Amniotic epithelial cell (primary cell): Measurements from ENCODE around the gene MYRFL.

Experiments
- DNase-seq: peaks from one replicate; pipeline ENCODE4 v3.0.0-alpha.2; 2010; ENCODE audit warnings: low read depth

Gene MYRFL

DNA sequence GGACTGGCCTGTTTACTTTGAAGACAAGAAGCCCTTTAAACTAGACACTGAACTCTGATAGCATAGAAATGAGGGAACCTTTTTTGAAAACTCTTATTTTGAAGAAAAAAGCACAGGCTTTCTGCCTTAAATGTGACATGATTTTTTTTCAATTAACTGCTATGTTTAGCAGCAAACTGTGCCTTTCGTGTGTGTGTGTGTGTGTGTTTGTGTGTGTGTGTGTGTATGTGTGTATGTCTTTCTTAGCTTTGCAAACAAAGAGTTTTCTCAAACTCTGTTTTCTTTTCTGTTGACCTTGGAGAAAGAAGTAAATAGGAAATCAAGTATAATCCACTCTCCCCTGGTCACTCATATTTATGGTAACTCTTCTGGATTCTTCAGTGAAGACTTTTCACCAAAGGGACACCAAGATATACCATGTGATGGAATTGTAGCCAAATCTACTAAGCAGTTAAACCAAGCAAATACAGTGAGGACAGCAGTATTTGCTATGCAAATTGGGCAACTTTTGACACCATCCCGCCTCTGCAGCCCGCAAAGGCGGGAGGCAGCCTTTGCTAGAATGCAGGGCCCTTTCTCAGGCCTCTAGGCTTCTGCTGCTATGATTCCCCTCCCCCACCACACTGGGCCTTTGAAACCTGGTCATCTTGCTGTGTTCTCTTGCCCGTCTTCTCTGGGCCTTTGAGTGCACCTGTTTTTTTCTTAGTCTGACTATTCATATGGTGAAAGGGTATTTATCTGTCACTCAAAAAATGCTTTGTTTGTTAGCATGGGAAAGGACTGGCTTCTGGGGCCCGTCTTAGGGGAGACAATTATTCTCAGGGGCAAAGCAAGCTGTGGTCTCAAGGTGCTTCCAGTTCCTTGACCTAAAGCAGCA is 107.9 kb downstream of the MYRFL start:
- no peak for DNase-seq

DNA sequence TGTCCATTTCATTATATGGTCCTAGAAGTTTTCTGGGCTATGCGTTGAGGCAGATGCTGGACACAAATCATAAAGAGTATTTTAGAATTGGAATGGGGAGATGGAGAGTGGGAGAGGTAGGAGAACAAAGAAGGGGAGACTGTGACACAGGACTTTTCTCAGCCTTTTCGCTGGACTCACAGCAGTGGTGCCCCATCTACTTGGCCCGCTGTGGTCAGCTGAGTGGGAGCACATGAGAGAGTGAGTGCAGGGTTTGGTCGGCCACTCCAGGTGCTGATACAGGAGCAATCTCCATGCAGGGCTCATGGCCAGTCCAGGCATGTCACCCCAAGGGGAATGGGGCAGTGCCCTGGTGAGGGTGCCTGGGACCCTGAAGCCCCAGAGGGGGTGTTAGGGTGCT is 109.0 kb downstream of the MYRFL start:
- no peak for DNase-seq

DNA sequence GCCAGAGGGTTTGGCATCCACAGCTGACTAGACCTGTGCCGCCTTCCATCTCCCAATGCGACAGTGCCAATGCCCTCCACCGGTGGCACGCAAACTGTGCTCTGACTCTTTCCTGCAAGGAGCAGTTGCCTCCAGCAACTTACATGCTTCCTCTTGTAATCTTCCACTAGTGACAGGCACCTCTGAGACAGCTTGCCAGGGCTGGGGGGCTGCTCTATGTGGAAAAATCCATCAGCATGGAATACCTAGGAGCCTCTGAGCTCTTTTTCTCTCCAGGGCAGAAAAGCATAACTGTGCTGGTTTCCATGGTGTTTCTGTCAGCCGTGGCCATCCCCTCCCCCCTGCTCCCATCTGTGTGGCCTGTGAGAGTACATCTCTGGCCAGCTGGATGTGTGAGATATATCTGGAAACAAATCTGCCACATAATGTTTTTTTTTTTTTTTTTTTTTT is 110.6 kb downstream of the MYRFL start:
- DNase-seq: no peak

DNA sequence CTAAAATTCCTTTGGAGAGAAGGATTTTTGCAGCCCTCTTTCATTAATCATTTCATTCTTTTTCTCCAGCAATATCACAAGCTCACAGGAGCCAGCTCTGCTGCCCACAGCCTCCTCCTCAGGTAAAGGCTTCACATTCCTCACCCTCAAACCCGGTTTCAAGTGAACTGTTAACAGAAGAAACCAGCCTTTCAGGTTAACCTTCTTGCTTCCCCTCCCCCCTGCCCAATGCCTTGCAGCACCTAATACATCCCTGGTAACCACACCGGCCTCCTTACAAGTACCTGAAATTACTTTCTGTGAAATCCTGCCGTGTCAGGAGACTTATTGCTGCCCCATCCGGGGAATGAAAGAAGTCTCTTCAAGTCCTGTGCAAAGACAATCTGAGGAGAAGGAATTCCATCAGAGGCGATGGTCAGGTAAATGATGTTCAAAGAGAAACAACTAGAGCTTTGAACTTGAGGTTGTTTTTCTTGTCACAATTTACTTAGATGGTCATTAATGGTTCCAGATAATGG is 111.2 kb downstream of the MYRFL start:
- no peak for DNase-seq

DNA sequence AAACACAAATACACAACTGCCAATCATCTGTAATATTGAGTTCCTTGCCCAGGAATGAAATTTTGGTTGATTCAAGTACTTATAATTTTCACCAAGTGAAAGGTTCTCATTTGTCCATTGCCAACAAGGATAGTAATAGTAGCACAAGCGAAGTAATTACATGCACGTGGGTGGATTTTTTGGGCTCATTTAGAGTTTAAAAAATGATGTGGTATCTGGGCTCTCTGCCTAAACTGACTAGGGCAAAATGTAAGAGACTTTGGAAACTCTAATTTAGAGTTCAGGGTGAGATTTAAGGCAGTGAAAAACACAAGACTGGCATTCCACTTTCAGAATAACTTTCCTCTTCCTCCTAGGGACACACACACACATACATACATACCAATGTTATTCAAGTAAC is 111.7 kb downstream of the MYRFL start:
- DNase-seq: no peak

DNA sequence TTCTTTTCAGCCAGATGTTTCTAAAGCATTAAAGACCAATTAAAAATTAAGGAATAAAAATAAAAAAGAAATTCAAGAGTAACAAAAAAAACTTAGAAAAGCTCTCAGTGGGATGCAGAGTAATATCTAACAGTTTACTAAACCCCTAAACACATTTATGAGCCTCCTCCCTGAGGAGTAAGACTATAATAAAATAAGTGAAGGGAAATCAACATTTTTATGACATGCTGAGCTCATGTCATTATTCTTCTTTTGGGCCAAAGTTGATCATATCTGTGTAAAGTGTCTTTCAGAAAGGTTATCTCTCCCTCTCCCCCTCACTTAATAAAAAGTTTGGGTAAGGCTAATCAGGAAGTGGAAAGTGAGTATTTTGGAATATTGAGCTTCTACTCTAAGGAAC is 122.1 kb downstream of the MYRFL start:
- DNase-seq: no peak

DNA sequence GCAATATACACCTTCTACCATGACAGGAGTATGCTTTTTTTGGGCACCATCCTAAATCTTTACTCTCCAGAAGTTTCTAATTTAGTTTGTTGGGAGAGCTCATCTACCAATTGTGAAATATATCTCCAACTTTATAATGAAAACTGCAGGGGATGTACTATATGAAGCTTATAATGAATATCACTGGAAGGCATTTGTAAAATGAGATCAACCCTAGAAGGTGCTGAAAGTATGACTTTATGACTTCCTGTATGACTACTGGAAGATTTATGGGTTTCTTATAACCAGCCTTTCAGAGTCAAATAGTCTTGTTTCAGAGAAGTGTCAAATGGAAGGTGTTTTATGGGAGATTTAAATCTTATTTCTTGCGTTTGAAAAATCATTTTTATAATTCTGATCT is 122.9 kb downstream of the MYRFL start:
- DNase-seq: no peak

DNA sequence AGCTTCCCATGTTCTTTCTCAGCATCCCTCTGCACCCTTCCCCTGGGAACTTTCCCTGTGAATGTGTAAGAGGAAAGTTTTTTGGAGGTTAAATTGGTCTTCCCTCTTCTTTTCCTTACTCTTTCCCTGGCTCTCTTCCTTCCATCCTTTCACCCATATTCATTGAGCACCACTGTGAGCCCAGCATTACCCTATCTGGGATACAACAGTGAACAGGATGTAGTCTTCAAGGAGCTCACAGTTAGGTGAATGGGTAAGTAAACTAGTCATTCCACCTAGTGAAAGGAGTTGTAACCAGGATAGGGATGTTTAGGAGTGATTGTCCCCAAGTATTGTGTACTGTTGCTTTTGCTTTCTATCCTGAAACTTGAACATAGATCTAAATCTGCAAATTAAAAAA is 123.8 kb downstream of the MYRFL start:
- no peak for DNase-seq

DNA sequence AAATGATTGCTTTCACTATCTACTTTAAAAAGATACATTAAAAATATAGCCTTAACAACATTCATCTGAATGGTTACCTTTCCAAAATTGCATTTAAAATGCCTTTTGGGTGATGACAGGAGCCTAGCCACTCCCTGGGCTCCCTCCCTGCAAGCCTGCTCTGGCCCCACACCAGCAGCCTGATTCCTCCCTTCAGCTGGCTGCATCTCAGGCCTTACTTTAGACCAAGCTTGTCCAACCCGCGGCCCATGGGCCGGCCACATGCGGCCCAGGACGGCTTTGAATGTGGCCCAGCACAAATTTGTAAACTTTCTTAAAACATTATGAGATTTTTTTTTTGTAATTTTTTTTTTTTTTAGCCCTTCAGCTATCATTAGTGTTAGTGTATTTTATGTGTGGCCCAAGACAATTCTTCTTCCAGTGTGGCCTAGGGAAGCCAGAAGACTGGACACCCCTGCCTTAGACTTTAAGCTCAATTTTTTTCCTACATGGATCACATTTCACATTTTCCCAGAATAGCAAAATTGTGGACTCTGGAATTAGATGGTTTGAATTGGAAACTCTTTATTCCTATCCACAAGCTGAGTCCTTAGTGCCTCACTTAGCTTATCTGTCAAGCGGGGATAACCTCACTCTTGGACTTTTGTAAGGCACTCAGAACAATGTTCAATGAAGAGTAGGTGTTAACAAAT is 124.4 kb downstream of the MYRFL start:
- no peak for DNase-seq

DNA sequence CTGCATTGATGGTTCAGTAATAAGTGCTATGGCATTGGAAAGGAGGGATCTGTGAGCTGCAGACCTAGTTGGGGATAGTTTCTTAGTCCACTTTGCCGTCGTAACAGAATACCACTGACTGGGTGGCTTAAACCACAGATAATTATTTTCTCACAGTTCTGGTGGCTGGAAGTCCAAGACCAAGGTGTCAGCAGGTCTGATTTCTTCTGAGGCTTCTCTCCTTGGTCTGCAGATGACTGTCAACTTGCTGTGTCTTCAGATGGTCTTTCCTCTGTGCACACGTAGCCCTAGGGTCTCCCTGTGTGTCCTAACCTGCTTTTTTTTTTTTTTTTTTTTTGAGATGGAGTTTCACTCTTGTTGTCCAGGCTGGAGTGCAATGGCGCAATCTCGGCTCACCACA is 126.1 kb downstream of the MYRFL start:
- DNase-seq: no peak

DNA sequence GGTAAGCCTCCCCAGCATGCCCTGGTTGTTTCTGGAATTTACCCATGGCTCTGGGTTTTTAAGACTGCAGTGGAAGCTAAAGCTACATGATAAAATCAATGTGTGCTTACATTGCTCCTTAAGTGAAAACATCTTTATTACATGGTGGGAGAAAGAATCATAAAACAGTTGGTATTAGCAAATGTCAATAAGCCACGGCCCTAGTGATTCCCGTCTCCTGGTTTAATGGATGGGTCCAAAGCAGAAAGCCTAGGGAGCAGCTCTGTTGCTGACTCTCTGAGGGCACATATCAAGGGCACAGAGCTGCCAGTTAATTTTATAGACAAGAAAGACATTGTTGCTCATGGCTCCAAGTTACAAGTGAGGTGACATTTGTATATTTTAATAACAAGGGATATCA is 127.9 kb downstream of the MYRFL start:
- DNase-seq: no peak

DNA sequence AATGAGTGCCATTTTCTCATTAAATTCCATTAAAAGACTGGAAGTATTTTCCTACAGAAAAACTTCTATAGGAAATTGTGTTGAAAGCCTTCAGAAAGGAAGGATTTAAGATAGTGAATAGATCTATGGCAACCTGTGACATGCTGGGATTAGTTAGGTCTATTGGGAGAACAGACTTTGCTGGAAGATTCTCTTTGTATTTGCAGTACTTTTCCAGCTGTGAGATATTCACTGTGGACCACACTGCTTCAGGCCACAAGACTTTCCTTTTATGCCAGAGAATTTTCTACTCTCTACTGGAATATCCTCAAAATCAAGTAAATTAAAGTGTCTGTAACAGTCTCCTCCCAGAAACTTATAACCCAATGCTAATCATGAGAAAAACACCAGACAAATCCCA is 136.2 kb downstream of the MYRFL start:
- no peak for DNase-seq

DNA sequence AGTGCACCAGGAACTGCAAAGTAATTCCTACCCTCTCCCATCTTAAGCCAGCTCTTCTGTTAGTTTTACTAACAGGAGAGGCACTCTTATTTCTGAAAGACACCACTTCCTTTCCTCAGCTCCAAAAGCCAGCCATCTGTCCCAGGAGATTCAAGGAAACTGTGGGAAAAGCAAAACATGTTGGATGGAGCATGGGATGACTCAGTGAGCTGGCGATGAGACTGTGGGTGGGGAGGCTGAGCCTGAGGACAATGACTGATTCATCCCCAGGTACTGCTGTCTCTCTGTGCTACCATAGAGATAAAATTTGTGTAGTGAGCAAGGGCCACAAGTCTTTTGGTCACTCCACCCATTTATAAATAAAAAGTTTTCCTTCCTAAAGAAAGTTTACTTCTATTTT is 141.4 kb downstream of the MYRFL start:
- DNase-seq: peak; percentile 15

DNA sequence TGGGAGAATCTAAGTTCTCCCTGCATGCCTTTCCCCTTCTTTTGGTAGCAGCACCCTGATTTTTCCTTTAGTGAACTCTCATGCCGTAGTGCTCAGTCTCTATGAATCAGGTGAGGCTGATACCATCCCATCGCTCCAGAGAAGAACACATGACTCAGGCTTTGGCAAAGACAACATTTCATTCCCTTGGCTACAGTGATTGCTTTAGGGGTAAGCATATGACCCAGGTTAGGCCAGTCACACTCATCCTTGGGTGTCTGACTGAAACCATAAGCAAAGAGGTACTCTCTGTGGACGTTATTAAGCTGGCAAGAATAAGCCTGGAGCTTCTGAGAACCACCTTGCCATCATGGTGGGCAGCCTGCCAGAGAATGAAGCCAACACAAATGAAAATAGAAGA is 141.8 kb downstream of the MYRFL start:
- peak; percentile 16 for DNase-seq

DNA sequence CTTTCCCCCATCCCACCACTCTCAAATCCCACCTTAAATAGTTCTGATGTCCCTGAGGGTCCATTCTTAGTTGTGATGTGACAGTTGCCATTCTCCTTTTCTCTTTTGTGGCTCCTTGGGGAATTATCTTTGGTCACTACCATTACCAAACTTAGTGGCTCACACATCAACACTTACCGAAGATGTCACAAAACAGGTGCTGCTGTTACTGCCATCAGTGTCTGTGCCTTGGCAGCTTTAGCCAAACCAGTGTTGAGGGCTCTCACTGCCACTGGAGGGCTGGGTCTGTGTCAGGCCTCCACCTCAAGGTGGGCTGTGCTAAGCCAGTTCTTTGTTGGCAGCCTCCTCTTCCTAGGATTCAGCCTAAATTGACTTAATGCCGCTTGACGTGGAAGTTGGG is 144.0 kb downstream of the MYRFL start:
- DNase-seq: no peak

DNA sequence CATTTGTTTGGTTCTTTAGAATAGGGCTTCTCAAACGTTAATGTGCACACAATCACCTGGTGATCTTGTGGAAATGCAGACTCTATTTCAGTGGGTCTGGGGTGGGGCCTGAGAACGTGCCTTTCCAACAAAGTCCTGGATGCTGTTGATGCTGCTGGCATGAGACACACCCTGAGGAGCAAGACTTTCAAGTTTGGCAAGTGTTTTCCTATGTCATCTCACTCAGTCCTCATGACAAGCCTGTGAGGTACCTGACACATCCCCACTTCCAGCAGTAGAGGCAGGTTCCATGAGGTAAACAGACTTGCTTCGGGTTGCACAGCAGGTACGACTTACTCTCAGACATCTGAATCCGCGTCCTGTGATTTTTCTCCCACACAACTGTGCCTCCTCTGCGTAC is 147.1 kb downstream of the MYRFL start:
- DNase-seq: no peak

DNA sequence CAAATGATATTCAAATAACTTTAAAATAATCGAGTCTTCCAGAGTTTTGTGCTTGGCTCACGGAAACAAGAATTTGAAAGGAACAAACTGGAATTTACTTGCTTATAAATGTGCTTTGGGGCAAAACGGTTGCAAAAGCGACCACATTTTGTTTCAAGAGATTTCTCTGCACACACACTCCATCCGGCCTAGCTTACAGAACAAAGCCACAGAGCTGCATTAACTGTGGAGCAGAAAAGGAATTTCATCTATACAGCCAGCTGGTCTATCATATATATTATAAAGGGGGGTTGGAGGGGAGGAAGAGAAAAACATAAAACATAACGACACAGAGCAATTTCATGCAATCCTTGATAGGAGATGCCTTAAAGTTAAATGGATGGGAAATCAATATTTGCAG is 153.0 kb downstream of the MYRFL start:
- DNase-seq: peak; percentile 16

DNA sequence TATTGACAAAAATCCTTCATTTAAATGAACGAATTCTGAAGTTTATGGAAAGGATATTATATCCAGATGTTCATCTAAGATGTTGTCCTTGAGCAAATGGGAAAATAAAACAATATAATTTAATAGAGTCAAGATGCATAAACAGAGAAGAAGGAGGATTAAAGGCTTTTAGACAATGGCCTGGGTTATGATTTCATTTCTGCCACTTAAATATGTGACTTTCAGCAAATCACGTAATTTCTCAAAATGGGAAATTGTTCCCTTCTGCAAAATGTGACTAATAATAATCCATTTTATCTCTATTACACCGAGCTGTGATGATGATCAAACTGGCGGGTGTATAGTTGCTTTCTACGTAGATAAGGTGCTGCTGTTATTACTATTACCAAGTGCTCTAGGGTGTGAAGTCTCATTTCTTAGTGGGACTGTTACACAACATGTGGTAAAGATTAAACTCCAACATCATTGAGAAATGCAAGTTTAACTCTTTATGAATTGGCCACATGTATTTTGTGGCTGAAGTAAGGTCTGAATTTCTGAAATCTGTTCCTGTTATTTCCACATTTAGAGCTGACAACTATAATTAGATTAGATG is 157.0 kb downstream of the MYRFL start:
- DNase-seq: peak; percentile 71

DNA sequence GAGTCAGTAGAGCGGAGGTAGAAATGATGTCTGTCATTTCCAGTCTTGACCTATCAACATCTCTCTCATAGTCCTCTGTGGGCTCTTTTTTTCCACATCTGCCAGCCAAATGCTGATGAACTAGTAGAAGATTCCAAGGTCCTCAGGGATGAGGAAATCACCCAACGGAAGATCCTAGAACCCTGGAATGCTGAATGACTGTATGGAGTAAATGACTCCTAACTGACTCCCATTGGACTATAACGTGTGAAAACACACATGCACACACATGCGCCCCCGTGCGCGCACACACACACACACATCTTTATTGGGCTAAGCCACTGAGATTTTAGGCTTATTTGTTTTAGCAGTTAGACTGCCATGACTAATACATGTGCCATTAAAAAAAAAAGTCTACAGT is 159.2 kb downstream of the MYRFL start:
- DNase-seq: no peak

DNA sequence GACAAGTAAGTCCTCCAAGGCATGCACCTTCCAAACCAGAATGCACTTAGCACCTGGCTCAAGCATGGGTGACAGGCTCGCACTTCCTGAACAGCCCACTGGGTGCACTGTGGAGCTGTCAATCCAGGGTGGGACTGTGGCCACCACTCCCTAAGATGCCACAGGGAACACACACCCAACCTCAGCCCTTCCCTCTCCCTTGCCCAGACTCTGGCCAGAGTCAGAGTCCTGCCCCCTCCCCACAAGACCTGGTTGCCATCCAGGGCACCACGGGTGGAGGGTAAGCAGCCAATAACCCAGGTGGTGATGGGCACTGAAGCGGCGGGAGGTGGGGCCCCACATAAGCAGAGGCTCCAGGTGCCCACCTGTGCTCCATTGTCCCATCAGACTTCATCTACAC is 160.6 kb downstream of the MYRFL start:
- DNase-seq: no peak

DNA sequence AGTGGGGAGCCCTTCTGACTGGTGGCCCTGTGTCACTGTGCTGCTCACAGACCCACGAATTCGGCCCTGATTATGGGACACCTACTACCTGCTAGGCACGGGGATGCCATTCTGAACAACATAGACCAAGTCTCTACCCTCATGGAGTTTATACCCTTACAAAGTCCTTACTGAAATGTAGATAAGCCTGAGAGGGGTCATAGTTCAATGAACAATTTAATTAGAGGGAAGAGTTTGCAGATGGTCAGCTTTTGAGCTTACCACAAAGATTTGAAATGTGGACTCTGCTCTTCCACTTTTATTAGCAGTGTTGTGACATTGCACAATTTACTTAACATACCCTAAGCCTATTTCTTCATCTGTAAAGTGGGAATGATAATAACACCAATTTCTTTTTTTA is 161.1 kb downstream of the MYRFL start:
- no peak for DNase-seq

DNA sequence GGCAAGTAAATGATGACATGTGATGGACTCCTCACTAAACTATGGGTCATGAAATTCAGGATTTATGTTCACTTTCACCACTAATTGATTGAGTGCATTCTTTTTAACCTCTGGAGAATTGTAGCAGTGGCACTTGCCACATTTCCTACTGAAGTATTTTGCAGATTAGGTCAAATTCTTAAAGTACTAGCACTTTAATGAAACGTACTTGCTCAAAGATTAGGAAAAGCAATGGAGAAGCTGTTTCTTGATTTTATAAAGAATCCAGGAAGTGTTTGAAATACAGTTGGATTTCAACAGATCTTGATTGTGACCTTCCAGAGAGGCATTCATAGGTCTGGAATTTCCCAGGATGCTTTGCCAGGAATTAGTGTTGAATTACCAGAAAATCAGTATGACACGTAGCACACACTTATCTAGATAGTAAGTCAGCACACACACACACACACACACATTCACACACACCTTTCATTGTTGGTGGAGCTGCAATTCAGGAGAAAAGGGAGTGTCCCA is 162.6 kb downstream of the MYRFL start:
- peak; percentile 99 for DNase-seq
